ENCODE measurements around the gene PIGQ.

The PIGQ gene

DNA sequence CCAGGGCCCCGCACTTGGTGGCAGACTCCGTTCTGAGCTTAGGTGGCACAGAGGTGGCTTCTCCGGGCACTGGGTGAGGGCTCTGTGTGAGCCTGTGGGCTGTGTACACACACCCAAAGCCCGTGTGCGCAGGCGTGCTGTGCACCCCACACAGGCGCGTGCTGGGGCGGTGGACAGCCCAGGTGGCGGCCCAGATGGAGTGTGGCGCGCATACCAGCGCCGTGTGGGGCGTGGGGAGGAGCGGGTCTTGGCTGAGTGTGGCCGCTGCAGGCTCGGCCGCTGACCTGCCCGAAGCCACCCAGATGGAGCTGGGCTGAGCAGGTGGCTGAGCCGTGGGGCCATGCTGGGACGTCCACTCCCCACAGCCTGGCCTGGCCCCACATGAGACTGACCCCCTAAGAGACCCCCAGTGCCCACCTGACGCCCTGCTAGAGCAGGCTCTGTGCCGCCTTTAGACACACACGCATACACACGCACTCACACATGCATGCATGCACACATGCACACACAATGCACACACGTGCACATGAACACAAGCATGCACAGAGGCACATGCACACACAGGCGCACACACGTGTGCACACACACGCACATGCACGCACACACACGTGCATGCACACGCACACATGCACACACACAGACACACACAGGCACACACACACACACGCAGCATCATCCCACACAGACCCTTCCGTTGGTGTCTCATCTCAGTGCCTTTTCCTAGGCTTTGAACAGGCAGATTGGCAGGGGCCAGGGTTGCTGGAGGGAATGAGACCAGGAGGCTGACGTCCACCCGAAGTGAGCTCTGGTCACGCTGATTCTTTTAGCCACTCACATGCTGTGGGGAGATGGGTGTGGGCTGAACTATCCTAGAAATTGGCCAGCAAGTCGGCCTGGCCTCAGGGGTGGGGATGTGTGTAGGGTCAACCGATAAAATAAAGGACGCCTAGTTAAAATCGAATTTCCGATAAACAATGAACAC lies 7.5 kb upstream of the PIGQ start:
- TF ChIP-seq ARNTL (CRISPR knock-in tag; IDR thresholded peaks at IDR 0.05; ENCODE audit: borderline replicate concordance, low read depth) (no peak), ZFP30 (CRISPR knock-in tag; IDR thresholded peaks at IDR 0.05) (no peak), PPARA (CRISPR knock-in tag; IDR thresholded peaks at IDR 0.05; ENCODE audit: borderline replicate concordance) (no peak), BACH2 (CRISPR knock-in tag; IDR thresholded peaks at IDR 0.05; ENCODE audit: borderline replicate concordance) (no peak), TOX (CRISPR knock-in tag; IDR thresholded peaks at IDR 0.05; ENCODE audit: borderline replicate concordance) (no peak), ESRRG (CRISPR knock-in tag; IDR thresholded peaks at IDR 0.05) (no peak), GLIS3 (CRISPR knock-in tag; IDR thresholded peaks at IDR 0.05) (no peak), RARB (CRISPR knock-in tag; IDR thresholded peaks at IDR 0.05) (no peak), ZNF565 (CRISPR knock-in tag; conservative IDR thresholded peaks at IDR 0.05; ENCODE audit: low read depth) (no peak), ZC3H10 (CRISPR knock-in tag; IDR thresholded peaks at IDR 0.05) (no peak), ZFP3 (CRISPR knock-in tag; IDR thresholded peaks at IDR 0.05) (no peak)
- TF ChIP-seq, protein P1, sequence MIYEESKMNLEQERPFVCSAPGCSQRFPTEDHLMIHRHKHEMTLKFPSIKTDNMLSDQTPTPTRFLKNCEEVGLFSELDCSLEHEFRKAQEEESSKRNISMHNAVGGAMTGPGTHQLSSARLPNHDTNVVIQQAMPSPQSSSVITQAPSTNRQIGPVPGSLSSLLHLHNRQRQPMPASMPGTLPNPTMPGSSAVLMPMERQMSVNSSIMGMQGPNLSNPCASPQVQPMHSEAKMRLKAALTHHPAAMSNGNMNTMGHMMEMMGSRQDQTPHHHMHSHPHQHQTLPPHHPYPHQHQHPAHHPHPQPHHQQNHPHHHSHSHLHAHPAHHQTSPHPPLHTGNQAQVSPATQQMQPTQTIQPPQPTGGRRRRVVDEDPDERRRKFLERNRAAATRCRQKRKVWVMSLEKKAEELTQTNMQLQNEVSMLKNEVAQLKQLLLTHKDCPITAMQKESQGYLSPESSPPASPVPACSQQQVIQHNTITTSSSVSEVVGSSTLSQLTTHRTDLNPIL (CRISPR knock-in tag; IDR thresholded peaks at IDR 0.05; ENCODE audit: low read depth) = no peak
- no peak for ATAC-seq

DNA sequence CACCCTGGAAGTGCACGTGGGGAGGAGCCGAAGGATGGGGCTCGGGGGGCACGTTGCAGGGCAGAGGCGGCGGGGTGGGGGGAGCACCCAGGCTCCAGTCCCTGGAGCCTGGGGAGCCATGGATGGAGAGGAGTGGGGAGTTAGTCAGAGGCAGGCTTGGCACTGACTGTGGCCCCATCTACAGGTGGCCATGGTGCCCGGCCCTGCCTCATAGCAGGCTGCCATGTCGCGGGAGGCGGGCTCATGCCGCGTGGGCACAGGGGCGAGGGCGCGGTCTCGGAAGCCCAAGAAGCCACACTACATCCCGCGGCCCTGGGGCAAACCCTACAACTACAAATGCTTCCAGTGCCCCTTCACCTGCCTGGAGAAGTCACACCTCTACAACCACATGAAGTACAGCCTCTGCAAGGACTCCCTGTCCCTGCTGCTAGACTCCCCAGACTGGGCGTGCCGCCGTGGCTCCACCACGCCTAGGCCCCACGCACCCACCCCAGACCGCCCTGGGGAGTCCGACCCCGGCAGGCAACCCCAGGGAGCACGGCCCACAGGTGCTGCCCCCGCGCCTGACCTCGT lies 6.6 kb upstream of the PIGQ start:
- TF ChIP-seq ZFP30 (CRISPR knock-in tag; IDR thresholded peaks at IDR 0.05) = no peak
- no peak for TF ChIP-seq ZC3H10 (CRISPR knock-in tag; IDR thresholded peaks at IDR 0.05)
- no peak for TF ChIP-seq CSDC2 (CRISPR knock-in tag; IDR thresholded peaks at IDR 0.05)
- TF ChIP-seq ZNF8 (CRISPR knock-in tag; IDR thresholded peaks at IDR 0.05) = no peak
- TF ChIP-seq, protein P2, sequence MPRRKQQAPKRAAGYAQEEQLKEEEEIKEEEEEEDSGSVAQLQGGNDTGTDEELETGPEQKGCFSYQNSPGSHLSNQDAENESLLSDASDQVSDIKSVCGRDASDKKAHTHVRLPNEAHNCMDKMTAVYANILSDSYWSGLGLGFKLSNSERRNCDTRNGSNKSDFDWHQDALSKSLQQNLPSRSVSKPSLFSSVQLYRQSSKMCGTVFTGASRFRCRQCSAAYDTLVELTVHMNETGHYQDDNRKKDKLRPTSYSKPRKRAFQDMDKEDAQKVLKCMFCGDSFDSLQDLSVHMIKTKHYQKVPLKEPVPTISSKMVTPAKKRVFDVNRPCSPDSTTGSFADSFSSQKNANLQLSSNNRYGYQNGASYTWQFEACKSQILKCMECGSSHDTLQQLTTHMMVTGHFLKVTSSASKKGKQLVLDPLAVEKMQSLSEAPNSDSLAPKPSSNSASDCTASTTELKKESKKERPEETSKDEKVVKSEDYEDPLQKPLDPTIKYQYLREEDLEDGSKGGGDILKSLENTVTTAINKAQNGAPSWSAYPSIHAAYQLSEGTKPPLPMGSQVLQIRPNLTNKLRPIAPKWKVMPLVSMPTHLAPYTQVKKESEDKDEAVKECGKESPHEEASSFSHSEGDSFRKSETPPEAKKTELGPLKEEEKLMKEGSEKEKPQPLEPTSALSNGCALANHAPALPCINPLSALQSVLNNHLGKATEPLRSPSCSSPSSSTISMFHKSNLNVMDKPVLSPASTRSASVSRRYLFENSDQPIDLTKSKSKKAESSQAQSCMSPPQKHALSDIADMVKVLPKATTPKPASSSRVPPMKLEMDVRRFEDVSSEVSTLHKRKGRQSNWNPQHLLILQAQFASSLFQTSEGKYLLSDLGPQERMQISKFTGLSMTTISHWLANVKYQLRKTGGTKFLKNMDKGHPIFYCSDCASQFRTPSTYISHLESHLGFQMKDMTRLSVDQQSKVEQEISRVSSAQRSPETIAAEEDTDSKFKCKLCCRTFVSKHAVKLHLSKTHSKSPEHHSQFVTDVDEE (CRISPR knock-in tag; IDR thresholded peaks at IDR 0.05) = no peak
- no peak for TF ChIP-seq TOX (CRISPR knock-in tag; IDR thresholded peaks at IDR 0.05; ENCODE audit: borderline replicate concordance)
- TF ChIP-seq BACH2 (CRISPR knock-in tag; IDR thresholded peaks at IDR 0.05; ENCODE audit: borderline replicate concordance) = no peak
- TF ChIP-seq, protein P3, sequence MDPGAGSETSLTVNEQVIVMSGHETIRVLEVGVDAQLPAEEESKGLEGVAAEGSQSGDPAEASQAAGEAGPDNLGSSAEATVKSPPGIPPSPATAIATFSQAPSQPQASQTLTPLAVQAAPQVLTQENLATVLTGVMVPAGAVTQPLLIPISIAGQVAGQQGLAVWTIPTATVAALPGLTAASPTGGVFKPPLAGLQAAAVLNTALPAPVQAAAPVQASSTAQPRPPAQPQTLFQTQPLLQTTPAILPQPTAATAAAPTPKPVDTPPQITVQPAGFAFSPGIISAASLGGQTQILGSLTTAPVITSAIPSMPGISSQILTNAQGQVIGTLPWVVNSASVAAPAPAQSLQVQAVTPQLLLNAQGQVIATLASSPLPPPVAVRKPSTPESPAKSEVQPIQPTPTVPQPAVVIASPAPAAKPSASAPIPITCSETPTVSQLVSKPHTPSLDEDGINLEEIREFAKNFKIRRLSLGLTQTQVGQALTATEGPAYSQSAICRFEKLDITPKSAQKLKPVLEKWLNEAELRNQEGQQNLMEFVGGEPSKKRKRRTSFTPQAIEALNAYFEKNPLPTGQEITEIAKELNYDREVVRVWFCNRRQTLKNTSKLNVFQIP (CRISPR knock-in tag; IDR thresholded peaks at IDR 0.05; ENCODE audit: borderline replicate concordance, low read depth) = no peak
- no peak for TF ChIP-seq ESRRG (CRISPR knock-in tag; IDR thresholded peaks at IDR 0.05)
- no peak for TF ChIP-seq ZFP3 (CRISPR knock-in tag; IDR thresholded peaks at IDR 0.05)
- TF ChIP-seq GLIS3 (CRISPR knock-in tag; IDR thresholded peaks at IDR 0.05) = no peak
- TF ChIP-seq ISL1 (CRISPR knock-in tag; IDR thresholded peaks at IDR 0.05) = no peak
- TF ChIP-seq SNAI2 (CRISPR knock-in tag; IDR thresholded peaks at IDR 0.05) = no peak
- TF ChIP-seq ARNTL (CRISPR knock-in tag; IDR thresholded peaks at IDR 0.05; ENCODE audit: borderline replicate concordance, low read depth) = no peak
- TF ChIP-seq, protein P4, sequence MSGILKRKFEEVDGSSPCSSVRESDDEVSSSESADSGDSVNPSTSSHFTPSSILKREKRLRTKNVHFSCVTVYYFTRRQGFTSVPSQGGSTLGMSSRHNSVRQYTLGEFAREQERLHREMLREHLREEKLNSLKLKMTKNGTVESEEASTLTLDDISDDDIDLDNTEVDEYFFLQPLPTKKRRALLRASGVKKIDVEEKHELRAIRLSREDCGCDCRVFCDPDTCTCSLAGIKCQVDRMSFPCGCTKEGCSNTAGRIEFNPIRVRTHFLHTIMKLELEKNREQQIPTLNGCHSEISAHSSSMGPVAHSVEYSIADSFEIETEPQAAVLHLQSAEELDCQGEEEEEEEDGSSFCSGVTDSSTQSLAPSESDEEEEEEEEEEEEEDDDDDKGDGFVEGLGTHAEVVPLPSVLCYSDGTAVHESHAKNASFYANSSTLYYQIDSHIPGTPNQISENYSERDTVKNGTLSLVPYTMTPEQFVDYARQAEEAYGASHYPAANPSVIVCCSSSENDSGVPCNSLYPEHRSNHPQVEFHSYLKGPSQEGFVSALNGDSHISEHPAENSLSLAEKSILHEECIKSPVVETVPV (CRISPR knock-in tag; IDR thresholded peaks at IDR 0.05) = no peak
- no peak for TF ChIP-seq ZNF565 (CRISPR knock-in tag; conservative IDR thresholded peaks at IDR 0.05; ENCODE audit: low read depth)
- no peak for ATAC-seq

DNA sequence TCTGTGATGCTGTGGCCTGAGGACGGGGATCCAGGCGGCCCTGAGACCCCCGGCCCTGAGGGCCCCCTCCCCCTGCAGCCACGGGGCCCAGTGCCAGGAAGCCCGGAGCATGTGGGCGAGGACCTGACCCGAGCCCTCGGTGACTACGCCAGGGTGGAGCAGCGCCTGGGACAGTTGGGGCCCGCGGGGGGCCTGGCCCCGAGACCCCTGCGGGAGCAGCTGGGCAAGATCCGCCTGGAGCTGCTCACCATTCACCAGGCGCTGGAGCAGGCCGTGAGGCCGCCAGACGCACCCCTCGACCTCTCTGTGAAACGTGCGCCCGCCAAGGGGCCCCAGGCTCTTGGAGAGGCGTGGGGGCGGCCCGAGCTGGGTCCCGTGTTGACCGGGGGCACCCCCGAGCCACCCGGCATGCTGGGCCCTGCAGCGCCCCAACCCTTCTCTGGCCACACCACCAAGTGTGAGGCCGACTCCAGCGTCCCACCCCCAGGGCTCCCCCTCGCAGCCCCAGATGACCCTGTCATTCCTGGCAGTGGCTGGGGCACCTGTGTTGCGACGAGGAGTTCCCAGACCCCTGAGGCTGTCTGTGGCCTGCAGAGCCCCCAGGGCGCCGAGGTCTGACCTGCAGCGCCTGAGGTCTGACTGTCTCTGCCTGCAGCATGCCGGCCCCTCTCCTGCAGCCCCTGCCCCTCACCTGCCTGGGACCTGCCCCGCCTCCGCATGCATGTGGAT lies 4.9 kb upstream of the PIGQ start:
- no peak for ATAC-seq
- no peak for TF ChIP-seq ZC3H10 (CRISPR knock-in tag; IDR thresholded peaks at IDR 0.05)
- no peak for TF ChIP-seq ESRRG (CRISPR knock-in tag; IDR thresholded peaks at IDR 0.05)
- TF ChIP-seq, protein P1 (CRISPR knock-in tag; IDR thresholded peaks at IDR 0.05; ENCODE audit: low read depth) = no peak
- no peak for TF ChIP-seq TOX (CRISPR knock-in tag; IDR thresholded peaks at IDR 0.05; ENCODE audit: borderline replicate concordance)
- TF ChIP-seq BACH2 (CRISPR knock-in tag; IDR thresholded peaks at IDR 0.05; ENCODE audit: borderline replicate concordance) = no peak
- no peak for TF ChIP-seq PPARA (CRISPR knock-in tag; IDR thresholded peaks at IDR 0.05; ENCODE audit: borderline replicate concordance)
- no peak for TF ChIP-seq ARNTL (CRISPR knock-in tag; IDR thresholded peaks at IDR 0.05; ENCODE audit: borderline replicate concordance, low read depth)
- TF ChIP-seq, protein P4 (CRISPR knock-in tag; IDR thresholded peaks at IDR 0.05) = no peak
- no peak for TF ChIP-seq ZFP30 (CRISPR knock-in tag; IDR thresholded peaks at IDR 0.05)
- no peak for TF ChIP-seq ZNF565 (CRISPR knock-in tag; conservative IDR thresholded peaks at IDR 0.05; ENCODE audit: low read depth)
- TF ChIP-seq ZFP3 (CRISPR knock-in tag; IDR thresholded peaks at IDR 0.05) = no peak
- TF ChIP-seq OSR1 (CRISPR knock-in tag; IDR thresholded peaks at IDR 0.05) = no peak
- TF ChIP-seq CSDC2 (CRISPR knock-in tag; IDR thresholded peaks at IDR 0.05) = no peak
